H1 (cell line): Measurements from ENCODE around the gene ABHD4. TPM values are rescaled to one million over a fixed set of nuclear protein-coding genes. Genes with fewer than 3 reads are reported as not detected.

Experiments used
- CTCF ChIA-PET: fragments of 300-600 bp; sonication (Branson Sonifier 250); formaldehyde crosslinking; loops from one replicate; lab custom pipeline; 2021; ENCODE audit not compliant: partially characterized antibody; lab: Charles Lee
- POLR2A ChIA-PET: fragments of 300-600 bp; sonication (Branson Sonifier 250); formaldehyde crosslinking; loops from one replicate; lab custom pipeline; 2021; ENCODE audit warnings: inconsistent platforms; ENCODE audit not compliant: partially characterized antibody; lab: Charles Lee
- DNase-seq, 2 experiments: peaks; one replicate each; pipeline versions ENCODE4 v3.0.0 to v3.0.0-alpha.2; 2010 to 2022; ENCODE audit warnings: low spot score in 2 of 2, low read depth in 1 of 2, mixed read lengths in 1 of 2
- FAIRE-seq: peaks from 2 replicates; lab custom pipeline; 2011; peaks lifted over from hg19 to GRCh38; lab: Jason Lieb, UNC
- H2AFZ ChIP-seq: 2 replicates; pipeline ENCODE4 v1.8.1; 2012; ENCODE audit warnings: low read length, inconsistent platforms
- H2AK5ac ChIP-seq: 2 replicates; pipeline ENCODE4 v1.6.1; 2013; ENCODE audit warnings: low read depth, low read length
- H2BK120ac ChIP-seq: replicated peaks from 2 replicates; pipeline ENCODE3; 2013; ENCODE audit warnings: low read depth, low read length, inconsistent platforms
- H2BK12ac ChIP-seq: 2 replicates; pipeline ENCODE4 v1.6.1; 2013; ENCODE audit warnings: low read depth, low read length
- H2BK15ac ChIP-seq: 2 replicates; pipeline ENCODE4 v1.6.1; 2013; ENCODE audit warnings: low read length
- H2BK20ac ChIP-seq: 2 replicates; pipeline ENCODE4 v1.6.1; 2013; ENCODE audit warnings: low read length
- H2BK5ac ChIP-seq: 2 replicates; pipeline ENCODE4 v1.6.1; 2013; ENCODE audit warnings: low read depth, low read length
- H3K14ac ChIP-seq: 2 replicates; pipeline ENCODE4 v1.6.1; 2013; ENCODE audit warnings: inconsistent platforms; ENCODE audit not compliant: insufficient read length
- H3K18ac ChIP-seq: 2 replicates; pipeline ENCODE4 v1.6.1; 2013; ENCODE audit warnings: low read length; ENCODE audit errors: extremely low read depth
- H3K23ac ChIP-seq: 2 replicates; pipeline ENCODE4 v1.6.1; 2013; ENCODE audit warnings: inconsistent platforms; ENCODE audit not compliant: insufficient read length
- H3K23me2 ChIP-seq: 2 replicates; pipeline ENCODE4 v1.6.1; 2013; ENCODE audit warnings: low read depth, low read length
- H3K27ac ChIP-seq: 2 replicates; pipeline ENCODE4 v1.6.1; 2011; ENCODE audit warnings: low read depth, low read length, inconsistent platforms
- H3K27me3 ChIP-seq, 4 experiments: replicated peaks in 1 of 4; 1 replicate in 1 of 4; 2 replicates in 3 of 4; pipeline versions ENCODE4 v1.6.1 to v1.8.1; 2011 to 2013; ENCODE audit warnings: low read length in 3 of 4, mild to moderate bottlenecking in 3 of 4, inconsistent platforms in 2 of 4, mixed read lengths in 2 of 4, moderate library complexity in 1 of 4; ENCODE audit not compliant: control insufficient read depth in 3 of 4, insufficient read depth in 3 of 4; ENCODE audit errors: extremely low read depth in 1 of 4
- H3K36me3 ChIP-seq, 4 experiments: 2 replicates each; pipeline versions ENCODE4 v1.6.1 to v1.8.1; 2011 to 2013; ENCODE audit warnings: mild to moderate bottlenecking in 4 of 4, low read length in 3 of 4, moderate library complexity in 2 of 4, control low read depth in 1 of 4, inconsistent platforms in 1 of 4; ENCODE audit not compliant: insufficient read depth in 4 of 4, control insufficient read depth in 2 of 4
- H3K4ac ChIP-seq: replicated peaks from 2 replicates; pipeline ENCODE3; 2013; ENCODE audit warnings: low read length, low read depth, mixed read lengths, inconsistent platforms; ENCODE audit not compliant: insufficient read length
- H3K4me1 ChIP-seq, 4 experiments: replicated peaks in 1 of 4; 1 replicate in 1 of 4; 2 replicates in 3 of 4; pipeline versions ENCODE4 v1.6.1 to v1.8.1; 2011 to 2013; ENCODE audit warnings: low read length in 3 of 4, inconsistent platforms in 2 of 4, mixed read lengths in 1 of 4; ENCODE audit not compliant: insufficient read depth in 4 of 4, control insufficient read depth in 3 of 4
- H3K4me2 ChIP-seq, 2 experiments: 2 replicates each; pipeline versions ENCODE4 v1.6.1 to v1.8.1; 2011 to 2013; ENCODE audit warnings: low read depth in 2 of 2, low read length in 2 of 2, control low read depth in 1 of 2, inconsistent platforms in 1 of 2, mild to moderate bottlenecking in 1 of 2; ENCODE audit not compliant: insufficient read depth in 1 of 2
- H3K4me3 ChIP-seq, 4 experiments: fragments of 200-600, 300-600 bp in 1 of 4; sonication (generic), shearing (Covaris generic), sonication (Bioruptor Twin) in 1 of 4; 2 replicates each; pipeline versions ENCODE4 v1.5.1 to v1.8.1; 2011 to 2016; ENCODE audit warnings: low read length in 4 of 4, low read depth in 3 of 4, control low read depth in 2 of 4, inconsistent platforms in 2 of 4, mild to moderate bottlenecking in 2 of 4, mixed read lengths in 1 of 4, moderate library complexity in 1 of 4; ENCODE audit not compliant: insufficient read depth in 2 of 4; ENCODE audit errors: extremely low read depth in 1 of 4
- H3K56ac ChIP-seq: replicated peaks from 2 replicates; pipeline ENCODE3; 2013; ENCODE audit warnings: low read depth, mild to moderate bottlenecking, mixed read lengths, low read length, inconsistent platforms; ENCODE audit not compliant: insufficient read length
- H3K79me1 ChIP-seq: 2 replicates; pipeline ENCODE4 v1.6.1; 2013; ENCODE audit warnings: low read depth, low read length, control low read depth
- H3K79me2 ChIP-seq, 2 experiments: 2 replicates each; pipeline versions ENCODE4 v1.6.1 to v1.8.1; 2012 to 2013; ENCODE audit warnings: low read length in 2 of 2, mild to moderate bottlenecking in 2 of 2, inconsistent platforms in 1 of 2; ENCODE audit not compliant: insufficient read depth in 2 of 2, control insufficient read depth in 1 of 2
- H3K9ac ChIP-seq, 4 experiments: replicated peaks in 1 of 4; 1 replicate in 1 of 4; 2 replicates in 3 of 4; pipeline versions ENCODE4 v1.6.1 to v1.8.1; 2011 to 2013; ENCODE audit warnings: low read depth in 3 of 4, low read length in 3 of 4, control low read depth in 2 of 4, mild to moderate bottlenecking in 2 of 4, moderate library complexity in 2 of 4, inconsistent platforms in 1 of 4; ENCODE audit errors: extremely low read depth in 1 of 4
- H3K9me3 ChIP-seq, 2 experiments: 2 replicates each; pipeline versions ENCODE4 v1.6.1 to v1.8.1; 2012 to 2013; ENCODE audit warnings: mild to moderate bottlenecking in 2 of 2, moderate library complexity in 2 of 2, control low read depth in 1 of 2, inconsistent platforms in 1 of 2, low read depth in 1 of 2, low read length in 1 of 2, mixed read lengths in 1 of 2; ENCODE audit not compliant: insufficient read depth in 2 of 2
- H4K20me1 ChIP-seq, 2 experiments: replicated peaks in 1 of 2; 2 replicates each; pipeline versions ENCODE3 to v1.8.1; 2011 to 2013; ENCODE audit warnings: inconsistent platforms in 2 of 2, low read length in 2 of 2, mild to moderate bottlenecking in 1 of 2; ENCODE audit not compliant: insufficient read depth in 2 of 2, control insufficient read depth in 1 of 2
- H4K5ac ChIP-seq: 2 replicates; pipeline ENCODE4 v1.6.1; 2013; ENCODE audit warnings: low read length, low read depth, mixed read lengths, inconsistent platforms; ENCODE audit not compliant: insufficient read length
- H4K8ac ChIP-seq: 2 replicates; pipeline ENCODE4 v1.8.0; 2013; ENCODE audit warnings: mild to moderate bottlenecking, moderate library complexity, low read length, inconsistent platforms; ENCODE audit not compliant: insufficient read depth; ENCODE audit errors: extremely low read depth
- H4K91ac ChIP-seq: replicated peaks from 2 replicates; pipeline ENCODE3; 2013; ENCODE audit warnings: low read length, mixed read lengths, inconsistent platforms; ENCODE audit not compliant: insufficient read length
- KDM4A ChIP-seq: IDR thresholded peaks from one replicate; pipeline ENCODE4 v1.7.1; 2012; ENCODE audit warnings: low read depth, mild to moderate bottlenecking, moderate library complexity, low read length, inconsistent platforms; ENCODE audit not compliant: severe bottlenecking
- RBBP5 ChIP-seq: IDR thresholded peaks from 2 replicates; pipeline ENCODE4 v1.7.1; 2012; ENCODE audit warnings: low read depth, mild to moderate bottlenecking, inconsistent platforms, low read length, moderate library complexity, borderline replicate concordance
- RNF2 ChIP-seq: fragments of 200-900, 300-1000 bp; sonication (generic); IDR thresholded peaks from 2 replicates; pipeline ENCODE4 v1.7.1; 2016; ENCODE audit warnings: borderline replicate concordance, low read depth, mild to moderate bottlenecking, antibody characterized with exemption, low read length; ENCODE audit not compliant: poor library complexity, severe bottlenecking; ENCODE audit errors: missing control alignments
- SUZ12 ChIP-seq: fragments of 200-600 bp; sonication (generic); IDR thresholded peaks from 2 replicates; pipeline ENCODE4 v1.6.1; 2012; ENCODE audit warnings: mild to moderate bottlenecking, inconsistent platforms, low read length, moderate library complexity, mixed read lengths
- TBP ChIP-seq: IDR thresholded peaks from 2 replicates; pipeline ENCODE4 v1.6.1; 2011; ENCODE audit warnings: low read depth, low read length, improper control_type of control experiment
- WGBS, 2 experiments: shearing (Covaris generic) in 1 of 2; methylation state at CpG; one replicate each; pipeline versions ENCODE4 v1.1.6 to v1.1.7; 2013 to 2015; ENCODE audit warnings: low lambda C conversion rate in 2 of 2, mixed read lengths in 2 of 2, inconsistent platforms in 1 of 2, low coverage in 1 of 2, missing lambda C conversion rate in 1 of 2; ENCODE audit not compliant: insufficient replicate concordance in 2 of 2, insufficient coverage in 1 of 2, insufficient read length in 1 of 2; ENCODE audit errors: extremely low coverage in 1 of 2, missing lambda C conversion rate in 1 of 2; 5-methylcytosine and 5-hydroxymethylcytosine counted together
- polyA plus RNA-seq, 7 experiments: library from polyadenylated mRNA; depleted of rRNA in 3 of 7; stranded (reverse) in 5 of 7; unstranded in 2 of 7; fragments of >200 nt in 5 of 7; fragments of 200-250 nt in 2 of 7; gene quantifications; 1 replicate in 5 of 7; 2 replicates in 1 of 7; 4 replicates in 1 of 7; pipeline versions ENCODE4 v1.2.1 to v1.2.3, GENCODE V29; 2011 to 2013; ENCODE audit warnings: missing spikeins in 2 of 7, mixed read lengths in 2 of 7
- total RNA-seq: library from RNA; stranded (reverse); fragmentation: NEBNext Ultra II Directional; extraction: Animal tissue kit (Norgen Biotek cat#: 25700); gene quantifications from 2 replicates; pipeline ENCODE4 v1.2.1, GENCODE V29; 2021

The ABHD4 gene
- total and polyA plus RNA-seq, 2 of the 8 experiments (the other 6 are each of a cell fraction or from before 2014, with no cell fraction given) = 32.4 to 42.9 TPM

DNA sequence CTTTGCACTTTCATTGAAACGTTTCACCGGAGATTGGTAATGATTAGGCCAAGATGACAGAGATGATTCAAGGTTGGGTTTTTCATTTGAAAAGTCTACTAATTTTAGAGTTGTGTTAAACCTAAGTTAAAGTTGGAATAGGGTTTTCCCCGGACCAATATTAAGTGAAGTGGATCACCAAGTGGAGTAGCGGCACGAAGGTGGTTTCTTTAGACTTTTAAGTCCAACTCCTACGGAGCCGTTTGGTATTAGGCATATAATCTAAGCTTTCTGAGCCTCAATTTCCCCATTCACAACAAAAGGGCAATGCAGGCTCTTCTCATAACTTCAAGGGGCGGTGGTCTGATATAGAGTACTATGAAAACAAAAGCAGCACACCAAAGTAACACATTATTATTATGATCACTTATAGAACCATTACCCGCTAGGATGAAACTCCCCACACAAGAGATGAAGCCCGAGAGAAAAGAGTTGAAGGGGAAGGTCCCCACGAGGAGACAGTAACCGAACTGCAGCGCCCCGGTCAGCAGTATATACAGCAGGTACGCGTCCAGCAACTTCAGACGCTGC is 9.5 kb upstream of the ABHD4 start:
- peak overlapping the region; percentile 21; the same call in 1 of the 2 replicates for H3K27ac ChIP-seq
- H2BK20ac ChIP-seq = no peak overlapping the region
- TF ChIP-seq RBBP5 = no peak
- no peak for TF ChIP-seq TBP
- TF ChIP-seq KDM4A = peak; percentile 46
- no peak for TF ChIP-seq RNF2
- TF ChIP-seq SUZ12 = no peak
- peaks cover 8% of the 10 kb centered on the region for H3K79me1 ChIP-seq
- DNase-seq (no peak), FAIRE-seq (no peak)
- no peak overlapping the region for H3K23ac ChIP-seq
- 0 out of 2 replicates have a peak overlapping the region, but pooled peaks have one; percentile 28 for H2BK12ac ChIP-seq
- no peak overlapping the region for H3K4ac ChIP-seq
- CTCF ChIA-PET = interaction anchor here (0.6 to 3.1 kb wide), 9 partner anchors 10 to 377 kb away, joined by 3 to 19 read pairs (median 5); partner anchors contain the start of genes ABHD4 and OR6J1
- H3K9me3 ChIP-seq = no peaks in the 10 kb centered on the region
- peaks cover 0 to 6% of the 10 kb centered on the region in 2 experiments for H4K20me1 ChIP-seq
- no peak overlapping the region for H2BK120ac ChIP-seq
- H4K5ac ChIP-seq = no peak overlapping the region
- no peak overlapping the region for H2AK5ac ChIP-seq
- peaks cover 6% of the 10 kb centered on the region for H3K23me2 ChIP-seq
- POLR2A ChIA-PET = interaction anchor here (0.6 to 2.7 kb wide), 7 partner anchors 10 to 203 kb away, joined by 3 to 22 read pairs (median 3); partner anchors contain the start of gene ABHD4
- peaks cover 0 to 3% (median under 1%) of the 10 kb centered on the region in 4 experiments; a peak in 3 of 7 replicates for H3K4me1 ChIP-seq
- H3K36me3 ChIP-seq = no peaks in the 10 kb centered on the region
- peak overlapping the region; percentile 55; the same call in 1 of the 2 replicates for H2BK5ac ChIP-seq
- peak overlapping the region; percentile 65 for H3K18ac ChIP-seq
- H2AFZ ChIP-seq = 0 out of 2 replicates have a peak overlapping the region, but pooled peaks have one; percentile 45
- H3K4me2 ChIP-seq = peak overlapping the region; percentile 74 to 88
- H3K4me3 ChIP-seq = peak overlapping the region; percentile 81 to 99 (median 98)
- H3K56ac ChIP-seq = no peak overlapping the region
- H3K79me2 ChIP-seq = peaks cover 5 to 48% of the 10 kb centered on the region in 2 experiments
- H3K27me3 ChIP-seq = no peaks in the 10 kb centered on the region
- no peak overlapping the region for H4K8ac ChIP-seq
- WGBS, 2 experiments = 7% methylated on average over 17 of the region's 17 CpGs; no CpG with 5 or more reads in 1 of the 2 experiments
- H3K14ac ChIP-seq = no peak overlapping the region
- H4K91ac ChIP-seq = no peak overlapping the region
- no peak overlapping the region for H2BK15ac ChIP-seq
- peak overlapping the region; percentile 69 to 80 (median 78) for H3K9ac ChIP-seq
